ENCODE results near the gene PAM.

The PAM gene

GRCh38 chr5:102787134-102787533, 32.0 kb downstream of the PAM start:
- H3K9me3 ChIP-seq (ENCODE audit: low read length) = no peaks in the 10 kb centered on the region
- no peaks in the 10 kb centered on the region for H3K27me3 ChIP-seq (ENCODE audit: control insufficient read depth in 1 of 2, insufficient read depth in 2 of 2, low read length in 2 of 2)
- H3K36me3 ChIP-seq (ENCODE audit: insufficient read depth, low read length) = no peaks in the 10 kb centered on the region
- H3K9ac ChIP-seq (ENCODE audit: low read length) = no peak overlapping the region
- no peak overlapping the region for H3K27ac ChIP-seq (ENCODE audit: low read depth, low read length)
- H3K4me3 ChIP-seq (ENCODE audit: low read depth in 1 of 2, low read length in 2 of 2) = no peak overlapping the region
- H3K4me1 ChIP-seq (ENCODE audit: insufficient read depth, low read length) = peaks cover 12% of the 10 kb centered on the region

- H3K27me3 ChIP-seq (ENCODE audit: control insufficient read depth in 1 of 2, insufficient read depth in 2 of 2, low read length in 2 of 2) = no peaks in the 10 kb centered on the region
- H3K4me3 ChIP-seq (ENCODE audit: low read depth in 1 of 2, low read length in 2 of 2) = no peak overlapping the region
- H3K9ac ChIP-seq (ENCODE audit: low read length) = no peak overlapping the region
- H3K27ac ChIP-seq (ENCODE audit: low read depth, low read length) = no peak overlapping the region
- H3K9me3 ChIP-seq (ENCODE audit: low read length) = no peaks in the 10 kb centered on the region
- no peaks in the 10 kb centered on the region for H3K4me1 ChIP-seq (ENCODE audit: insufficient read depth, low read length)
- H3K36me3 ChIP-seq (ENCODE audit: insufficient read depth, low read length) = no peaks in the 10 kb centered on the region
These were observed 33.7 kb downstream of the PAM start for GRCh38 chr5:102788788-102789187.

- Histone ChIP-seq H3K4me1 (ENCODE audit: insufficient read depth, low read length) (no peaks in the 10 kb centered on the region), H3K27me3 (ENCODE audit: control insufficient read depth in 1 of 2, insufficient read depth in 2 of 2, low read length in 2 of 2) (no peaks in the 10 kb centered on the region), H3K9me3 (ENCODE audit: low read length) (no peaks in the 10 kb centered on the region), H3K4me3 (ENCODE audit: low read depth in 1 of 2, low read length in 2 of 2) (no peak overlapping the region), H3K36me3 (ENCODE audit: insufficient read depth, low read length) (no peaks in the 10 kb centered on the region), H3K27ac (ENCODE audit: low read depth, low read length) (no peak overlapping the region), H3K9ac (ENCODE audit: low read length) (no peak overlapping the region)
These were observed 34.4 kb downstream of the PAM start for GRCh38 chr5:102789469-102789868.

- Histone ChIP-seq H3K27me3 (ENCODE audit: control insufficient read depth in 1 of 2, insufficient read depth in 2 of 2, low read length in 2 of 2) (no peaks in the 10 kb centered on the region), H3K9ac (ENCODE audit: low read length) (no peak overlapping the region), H3K9me3 (ENCODE audit: low read length) (no peaks in the 10 kb centered on the region), H3K4me3 (ENCODE audit: low read depth in 1 of 2, low read length in 2 of 2) (no peak overlapping the region), H3K4me1 (ENCODE audit: insufficient read depth, low read length) (peaks cover 5% of the 10 kb centered on the region), H3K36me3 (ENCODE audit: insufficient read depth, low read length) (no peaks in the 10 kb centered on the region), H3K27ac (ENCODE audit: low read depth, low read length) (no peak overlapping the region)
These were observed 35.6 kb downstream of the PAM start for GRCh38 chr5:102790748-102791147.

- H3K4me1 ChIP-seq (ENCODE audit: insufficient read depth, low read length) = peaks cover 5% of the 10 kb centered on the region
- no peak overlapping the region for H3K27ac ChIP-seq (ENCODE audit: low read depth, low read length)
- H3K9me3 ChIP-seq (ENCODE audit: low read length) = no peaks in the 10 kb centered on the region
- no peak overlapping the region for H3K9ac ChIP-seq (ENCODE audit: low read length)
- H3K36me3 ChIP-seq (ENCODE audit: insufficient read depth, low read length) = no peaks in the 10 kb centered on the region
- H3K27me3 ChIP-seq (ENCODE audit: control insufficient read depth in 1 of 2, insufficient read depth in 2 of 2, low read length in 2 of 2) = no peaks in the 10 kb centered on the region
- H3K4me3 ChIP-seq (ENCODE audit: low read depth in 1 of 2, low read length in 2 of 2) = no peak overlapping the region
These were observed 37.6 kb downstream of the PAM start for GRCh38 chr5:102792705-102793104.

- Histone ChIP-seq H3K4me1 (ENCODE audit: insufficient read depth, low read length) (peaks cover 6% of the 10 kb centered on the region), H3K9ac (ENCODE audit: low read length) (no peak overlapping the region), H3K27ac (ENCODE audit: low read depth, low read length) (no peak overlapping the region), H3K9me3 (ENCODE audit: low read length) (no peaks in the 10 kb centered on the region), H3K4me3 (ENCODE audit: low read depth in 1 of 2, low read length in 2 of 2) (no peak overlapping the region), H3K36me3 (ENCODE audit: insufficient read depth, low read length) (no peaks in the 10 kb centered on the region), H3K27me3 (ENCODE audit: control insufficient read depth in 1 of 2, insufficient read depth in 2 of 2, low read length in 2 of 2) (no peaks in the 10 kb centered on the region)
These were observed 38.9 kb downstream of the PAM start for GRCh38 chr5:102794047-102794446.

- H3K27me3 ChIP-seq (ENCODE audit: control insufficient read depth in 1 of 2, insufficient read depth in 2 of 2, low read length in 2 of 2) = no peaks in the 10 kb centered on the region
- H3K36me3 ChIP-seq (ENCODE audit: insufficient read depth, low read length) = no peaks in the 10 kb centered on the region
- H3K4me3 ChIP-seq (ENCODE audit: low read depth in 1 of 2, low read length in 2 of 2) = no peak overlapping the region
- no peak overlapping the region for H3K27ac ChIP-seq (ENCODE audit: low read depth, low read length)
- no peak overlapping the region for H3K9ac ChIP-seq (ENCODE audit: low read length)
- H3K4me1 ChIP-seq (ENCODE audit: insufficient read depth, low read length) = peaks cover 8% of the 10 kb centered on the region
- H3K9me3 ChIP-seq (ENCODE audit: low read length) = no peaks in the 10 kb centered on the region
These were observed 39.7 kb downstream of the PAM start for GRCh38 chr5:102794677-102795331.

- no peak overlapping the region for H3K4me3 ChIP-seq (ENCODE audit: low read depth in 1 of 2, low read length in 2 of 2)
- H3K9me3 ChIP-seq (ENCODE audit: low read length) = no peaks in the 10 kb centered on the region
- peaks cover 8% of the 10 kb centered on the region for H3K4me1 ChIP-seq (ENCODE audit: insufficient read depth, low read length)
- no peak overlapping the region for H3K9ac ChIP-seq (ENCODE audit: low read length)
- no peaks in the 10 kb centered on the region for H3K27me3 ChIP-seq (ENCODE audit: control insufficient read depth in 1 of 2, insufficient read depth in 2 of 2, low read length in 2 of 2)
- H3K36me3 ChIP-seq (ENCODE audit: insufficient read depth, low read length) = no peaks in the 10 kb centered on the region
- H3K27ac ChIP-seq (ENCODE audit: low read depth, low read length) = no peak overlapping the region
These were observed 40.4 kb downstream of the PAM start for GRCh38 chr5:102795526-102795925.

GRCh38 chr5:102796009-102796408, 40.9 kb downstream of the PAM start:
- Histone ChIP-seq H3K4me3 (ENCODE audit: low read depth in 1 of 2, low read length in 2 of 2) (no peak overlapping the region), H3K4me1 (ENCODE audit: insufficient read depth, low read length) (peaks cover 8% of the 10 kb centered on the region), H3K27ac (ENCODE audit: low read depth, low read length) (no peak overlapping the region), H3K9ac (ENCODE audit: low read length) (no peak overlapping the region), H3K9me3 (ENCODE audit: low read length) (no peaks in the 10 kb centered on the region), H3K27me3 (ENCODE audit: control insufficient read depth in 1 of 2, insufficient read depth in 2 of 2, low read length in 2 of 2) (no peaks in the 10 kb centered on the region), H3K36me3 (ENCODE audit: insufficient read depth, low read length) (no peaks in the 10 kb centered on the region)

- Histone ChIP-seq H3K9me3 (ENCODE audit: low read length) (no peaks in the 10 kb centered on the region), H3K27me3 (ENCODE audit: control insufficient read depth in 1 of 2, insufficient read depth in 2 of 2, low read length in 2 of 2) (no peaks in the 10 kb centered on the region), H3K9ac (ENCODE audit: low read length) (no peak overlapping the region), H3K27ac (ENCODE audit: low read depth, low read length) (no peak overlapping the region), H3K36me3 (ENCODE audit: insufficient read depth, low read length) (no peaks in the 10 kb centered on the region), H3K4me1 (ENCODE audit: insufficient read depth, low read length) (peaks cover 8% of the 10 kb centered on the region), H3K4me3 (ENCODE audit: low read depth in 1 of 2, low read length in 2 of 2) (no peak overlapping the region)
These were observed 41.4 kb downstream of the PAM start for GRCh38 chr5:102796498-102796897.

- Histone ChIP-seq H3K4me3 (ENCODE audit: low read depth in 1 of 2, low read length in 2 of 2) (no peak overlapping the region), H3K9ac (ENCODE audit: low read length) (no peak overlapping the region)
These were observed 42.3 kb downstream of the PAM start for GRCh38 chr5:102797322-102797884.

GRCh38 chr5:102798104-102798785, 43.1 kb downstream of the PAM start:
- Histone ChIP-seq H3K36me3 (ENCODE audit: insufficient read depth, low read length) (no peaks in the 10 kb centered on the region), H3K9ac (ENCODE audit: low read length) (no peak overlapping the region), H3K4me3 (ENCODE audit: low read depth in 1 of 2, low read length in 2 of 2) (no peak overlapping the region), H3K4me1 (ENCODE audit: insufficient read depth, low read length) (peaks cover 8% of the 10 kb centered on the region), H3K9me3 (ENCODE audit: low read length) (no peaks in the 10 kb centered on the region), H3K27me3 (ENCODE audit: control insufficient read depth in 1 of 2, insufficient read depth in 2 of 2, low read length in 2 of 2) (no peaks in the 10 kb centered on the region), H3K27ac (ENCODE audit: low read depth, low read length) (no peak overlapping the region)

More at GRCh38 chr5:102797322-102797884, 42.3 kb downstream of the PAM start:
- Histone ChIP-seq H3K27ac (ENCODE audit: low read depth, low read length) (no peak overlapping the region), H3K4me1 (ENCODE audit: insufficient read depth, low read length) (peaks cover 8% of the 10 kb centered on the region), H3K27me3 (ENCODE audit: control insufficient read depth in 1 of 2, insufficient read depth in 2 of 2, low read length in 2 of 2) (no peaks in the 10 kb centered on the region), H3K9me3 (ENCODE audit: low read length) (no peaks in the 10 kb centered on the region), H3K36me3 (ENCODE audit: insufficient read depth, low read length) (no peaks in the 10 kb centered on the region)
